Measurements from ENCODE around the gene ONECUT2. TPM values are rescaled to one million over a fixed set of nuclear protein-coding genes. Genes with fewer than 3 reads are reported as not detected.

The ONECUT2 gene
- polyA plus RNA-seq, 1 experiment, result not detected

DNA sequence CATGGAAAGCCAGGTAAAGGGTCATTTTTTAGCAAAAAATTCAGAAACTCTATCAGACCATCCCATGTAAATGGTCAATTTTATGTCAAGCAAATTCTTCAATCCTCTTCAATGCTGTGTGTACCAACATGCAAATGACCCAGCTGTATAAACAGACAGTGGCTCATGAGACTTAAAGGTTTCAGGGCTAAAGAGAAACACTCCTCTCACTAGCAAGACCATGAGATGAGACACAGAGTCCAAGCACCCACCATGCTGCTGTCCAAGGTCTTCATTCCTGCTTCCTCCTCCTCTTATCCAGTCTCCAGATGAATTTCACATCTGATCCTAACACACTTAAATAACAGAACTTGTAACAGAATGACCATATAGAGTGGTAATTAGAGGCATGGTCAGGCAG is 30.8 kb upstream of the ONECUT2 start:
- no peak for DNase-seq (ENCODE audit: low read depth)
- CTCF ChIA-PET, result interaction anchor here (0.6 kb wide), 1 partner anchor 17 kb away, joined by 3 read pairs; no protein-coding TSS in a partner anchor
- POLR2A ChIA-PET, result no interaction called here
- Histone ChIP-seq H3K27me3 (ENCODE audit: control insufficient read depth, insufficient read depth, low read length) (no peaks in the 10 kb centered on the region; the same call in 1 of the 2 replicates), H3K36me3 (ENCODE audit: control insufficient read depth, insufficient read depth, low read length) (no peaks in the 10 kb centered on the region), H3K4me3 (ENCODE audit: low read depth, low read length) (no peak overlapping the region)
- TF ChIP-seq, protein P1, sequence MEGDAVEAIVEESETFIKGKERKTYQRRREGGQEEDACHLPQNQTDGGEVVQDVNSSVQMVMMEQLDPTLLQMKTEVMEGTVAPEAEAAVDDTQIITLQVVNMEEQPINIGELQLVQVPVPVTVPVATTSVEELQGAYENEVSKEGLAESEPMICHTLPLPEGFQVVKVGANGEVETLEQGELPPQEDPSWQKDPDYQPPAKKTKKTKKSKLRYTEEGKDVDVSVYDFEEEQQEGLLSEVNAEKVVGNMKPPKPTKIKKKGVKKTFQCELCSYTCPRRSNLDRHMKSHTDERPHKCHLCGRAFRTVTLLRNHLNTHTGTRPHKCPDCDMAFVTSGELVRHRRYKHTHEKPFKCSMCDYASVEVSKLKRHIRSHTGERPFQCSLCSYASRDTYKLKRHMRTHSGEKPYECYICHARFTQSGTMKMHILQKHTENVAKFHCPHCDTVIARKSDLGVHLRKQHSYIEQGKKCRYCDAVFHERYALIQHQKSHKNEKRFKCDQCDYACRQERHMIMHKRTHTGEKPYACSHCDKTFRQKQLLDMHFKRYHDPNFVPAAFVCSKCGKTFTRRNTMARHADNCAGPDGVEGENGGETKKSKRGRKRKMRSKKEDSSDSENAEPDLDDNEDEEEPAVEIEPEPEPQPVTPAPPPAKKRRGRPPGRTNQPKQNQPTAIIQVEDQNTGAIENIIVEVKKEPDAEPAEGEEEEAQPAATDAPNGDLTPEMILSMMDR (IDR thresholded peaks at IDR 0.05; ENCODE audit: insufficient read depth, low read depth, low read length), result no peak

DNA sequence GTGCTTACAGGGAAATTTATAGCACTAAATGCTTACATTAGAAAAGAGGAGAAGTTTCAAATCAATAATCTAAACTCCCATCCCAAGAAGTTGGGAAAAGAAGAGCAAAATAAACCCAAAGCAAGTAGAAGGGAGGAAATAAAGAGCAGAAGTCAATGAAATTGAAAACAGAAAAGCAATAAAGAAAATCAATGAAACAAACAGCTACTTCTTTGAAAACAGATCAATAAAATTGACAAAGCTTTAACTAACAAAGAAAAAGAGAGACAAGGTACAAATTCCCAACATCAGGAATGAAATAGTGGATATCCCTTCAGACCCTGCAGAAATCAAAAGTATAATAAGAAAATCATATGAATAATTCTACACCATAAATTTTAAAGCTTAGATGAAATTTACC is 25.5 kb upstream of the ONECUT2 start:
- CTCF ChIA-PET, result no interaction called here
- POLR2A ChIA-PET, result no interaction called here
- Histone ChIP-seq H3K4me3 (ENCODE audit: low read depth, low read length) (no peak overlapping the region), H3K36me3 (ENCODE audit: control insufficient read depth, insufficient read depth, low read length) (no peaks in the 10 kb centered on the region), H3K27me3 (ENCODE audit: control insufficient read depth, insufficient read depth, low read length) (no peaks in the 10 kb centered on the region; the same call in 1 of the 2 replicates)
- DNase-seq (ENCODE audit: low read depth), result no peak
- TF ChIP-seq, protein P1 (IDR thresholded peaks at IDR 0.05; ENCODE audit: insufficient read depth, low read depth, low read length), result no peak

DNA sequence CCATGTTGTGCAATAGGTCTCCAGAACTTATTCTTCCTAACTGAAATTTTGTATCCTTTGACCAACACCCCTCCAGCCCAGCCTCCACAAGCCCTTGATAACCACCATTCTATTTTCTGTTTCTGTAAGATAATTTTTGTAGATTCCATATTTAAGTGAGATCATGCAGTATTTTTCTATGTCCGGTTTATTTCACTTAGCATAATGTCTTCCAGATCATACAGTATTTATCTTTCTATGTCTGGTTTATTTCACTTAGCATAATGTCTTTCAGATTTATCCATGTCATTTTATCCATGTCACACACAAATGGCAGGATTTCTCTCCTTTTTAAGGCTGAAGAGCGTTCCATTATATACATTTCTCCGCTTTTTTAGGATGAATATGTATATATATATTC is 24.4 kb upstream of the ONECUT2 start:
- POLR2A ChIA-PET, result no interaction called here
- H3K4me3 ChIP-seq (ENCODE audit: low read depth, low read length), result no peak overlapping the region
- no peak for DNase-seq (ENCODE audit: low read depth)
- no peaks in the 10 kb centered on the region for H3K36me3 ChIP-seq (ENCODE audit: control insufficient read depth, insufficient read depth, low read length)
- TF ChIP-seq, protein P1 (IDR thresholded peaks at IDR 0.05; ENCODE audit: insufficient read depth, low read depth, low read length), result no peak
- H3K27me3 ChIP-seq (ENCODE audit: control insufficient read depth, insufficient read depth, low read length), result no peaks in the 10 kb centered on the region; the same call in 1 of the 2 replicates
- CTCF ChIA-PET, result no interaction called here

DNA sequence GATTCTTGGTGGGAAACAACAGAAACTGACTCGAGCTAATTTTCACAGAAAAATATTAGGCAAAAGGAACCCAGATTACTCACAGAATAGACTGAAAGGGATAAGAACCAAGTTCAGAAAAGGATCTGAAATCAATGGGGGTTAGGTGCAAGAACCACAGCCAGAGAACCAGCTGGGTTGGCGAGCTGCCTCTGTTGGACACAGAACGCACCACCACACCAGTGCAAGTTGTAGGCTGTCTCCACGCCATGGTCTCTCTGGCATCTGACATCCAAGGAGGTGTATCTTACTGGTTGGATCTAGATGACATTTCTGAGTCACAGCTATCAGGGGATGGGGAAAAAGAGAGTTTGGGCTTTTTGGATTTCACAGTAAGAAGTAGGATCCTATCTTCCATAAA is 18.6 kb upstream of the ONECUT2 start:
- Histone ChIP-seq H3K36me3 (ENCODE audit: control insufficient read depth, insufficient read depth, low read length) (no peaks in the 10 kb centered on the region), H3K4me3 (ENCODE audit: low read depth, low read length) (no peak overlapping the region), H3K27me3 (ENCODE audit: control insufficient read depth, insufficient read depth, low read length) (no peaks in the 10 kb centered on the region)
- no peak for DNase-seq (ENCODE audit: low read depth)
- CTCF ChIA-PET, result no interaction called here
- TF ChIP-seq, protein P1 (IDR thresholded peaks at IDR 0.05; ENCODE audit: insufficient read depth, low read depth, low read length), result no peak
- POLR2A ChIA-PET, result no interaction called here

DNA sequence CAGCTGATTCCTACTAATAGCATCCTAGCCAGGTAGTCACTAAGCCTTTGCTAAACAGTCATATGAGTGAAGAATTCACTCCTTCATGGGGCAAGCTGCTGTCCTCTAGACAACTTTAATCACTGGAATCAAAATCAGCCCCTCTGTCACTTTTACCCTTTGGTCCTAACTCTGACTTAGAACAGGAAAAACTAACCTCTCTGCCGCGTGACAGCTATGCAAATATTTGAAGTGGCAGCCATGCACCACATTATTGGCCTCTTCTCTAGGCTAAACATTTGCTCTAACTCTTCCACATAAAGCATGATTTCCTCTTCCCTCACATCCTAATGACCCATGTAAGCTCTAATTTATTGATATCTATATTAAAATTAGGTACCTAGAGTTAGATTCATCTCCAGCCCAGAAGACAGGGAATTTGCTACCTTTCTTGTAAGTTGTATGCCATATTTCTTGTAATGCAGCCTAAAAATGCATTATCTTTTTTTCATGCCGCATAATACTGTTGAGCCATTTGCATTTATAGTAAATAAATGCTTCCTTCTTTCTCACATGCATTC is 12.8 kb upstream of the ONECUT2 start:
- DNase-seq (ENCODE audit: low read depth), result no peak
- H3K4me3 ChIP-seq (ENCODE audit: low read depth, low read length), result no peak overlapping the region
- POLR2A ChIA-PET, result no interaction called here
- TF ChIP-seq, protein P1 (IDR thresholded peaks at IDR 0.05; ENCODE audit: insufficient read depth, low read depth, low read length), result no peak
- no peaks in the 10 kb centered on the region for H3K36me3 ChIP-seq (ENCODE audit: control insufficient read depth, insufficient read depth, low read length)
- H3K27me3 ChIP-seq (ENCODE audit: control insufficient read depth, insufficient read depth, low read length), result peaks cover 9% of the 10 kb centered on the region; the same call in 1 of the 2 replicates
- CTCF ChIA-PET, result no interaction called here

Data from BJ (cell line).